ENCODE data around the gene APPL2.
A peak's percentile ranks its signal among the peaks of the same experiment; 100 is the strongest.

The APPL2 gene

DNA sequence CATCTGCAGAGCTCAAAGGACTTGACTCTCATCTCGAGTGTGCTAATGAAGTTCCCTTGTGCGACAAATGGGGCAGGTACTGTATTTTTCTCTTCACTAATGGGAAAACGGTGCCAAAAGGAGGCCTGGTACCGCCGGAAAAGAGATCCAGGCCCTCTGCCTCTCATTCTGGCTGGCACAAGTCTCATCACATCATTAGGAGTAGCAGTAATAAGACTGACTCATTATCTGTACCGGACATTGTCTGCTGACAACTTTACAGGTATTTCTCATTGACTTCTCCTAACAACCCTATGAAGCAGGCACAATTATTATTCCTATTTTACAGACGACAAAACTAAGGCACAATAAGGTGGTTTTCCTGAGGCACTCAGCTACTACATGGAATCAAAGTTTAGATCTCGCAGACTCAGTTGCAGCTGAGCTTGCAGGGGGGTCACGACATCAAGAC lies 668 bp downstream of the APPL2 start:
- ATAC-seq, result peak; percentile 37
- no peak for TF ChIP-seq GLIS3 (CRISPR knock-in tag; IDR thresholded peaks at IDR 0.05)
- no peak for TF ChIP-seq BACH2 (CRISPR knock-in tag; IDR thresholded peaks at IDR 0.05; ENCODE audit: borderline replicate concordance)
- no peak for TF ChIP-seq ZNF70 (CRISPR knock-in tag; IDR thresholded peaks at IDR 0.05)
- TF ChIP-seq ZNF8 (CRISPR knock-in tag; IDR thresholded peaks at IDR 0.05), result no peak
- TF ChIP-seq, protein P1, sequence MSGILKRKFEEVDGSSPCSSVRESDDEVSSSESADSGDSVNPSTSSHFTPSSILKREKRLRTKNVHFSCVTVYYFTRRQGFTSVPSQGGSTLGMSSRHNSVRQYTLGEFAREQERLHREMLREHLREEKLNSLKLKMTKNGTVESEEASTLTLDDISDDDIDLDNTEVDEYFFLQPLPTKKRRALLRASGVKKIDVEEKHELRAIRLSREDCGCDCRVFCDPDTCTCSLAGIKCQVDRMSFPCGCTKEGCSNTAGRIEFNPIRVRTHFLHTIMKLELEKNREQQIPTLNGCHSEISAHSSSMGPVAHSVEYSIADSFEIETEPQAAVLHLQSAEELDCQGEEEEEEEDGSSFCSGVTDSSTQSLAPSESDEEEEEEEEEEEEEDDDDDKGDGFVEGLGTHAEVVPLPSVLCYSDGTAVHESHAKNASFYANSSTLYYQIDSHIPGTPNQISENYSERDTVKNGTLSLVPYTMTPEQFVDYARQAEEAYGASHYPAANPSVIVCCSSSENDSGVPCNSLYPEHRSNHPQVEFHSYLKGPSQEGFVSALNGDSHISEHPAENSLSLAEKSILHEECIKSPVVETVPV (CRISPR knock-in tag; IDR thresholded peaks at IDR 0.05), result no peak
- TF ChIP-seq ZFP3 (CRISPR knock-in tag; IDR thresholded peaks at IDR 0.05), result no peak
- TF ChIP-seq, protein P2, sequence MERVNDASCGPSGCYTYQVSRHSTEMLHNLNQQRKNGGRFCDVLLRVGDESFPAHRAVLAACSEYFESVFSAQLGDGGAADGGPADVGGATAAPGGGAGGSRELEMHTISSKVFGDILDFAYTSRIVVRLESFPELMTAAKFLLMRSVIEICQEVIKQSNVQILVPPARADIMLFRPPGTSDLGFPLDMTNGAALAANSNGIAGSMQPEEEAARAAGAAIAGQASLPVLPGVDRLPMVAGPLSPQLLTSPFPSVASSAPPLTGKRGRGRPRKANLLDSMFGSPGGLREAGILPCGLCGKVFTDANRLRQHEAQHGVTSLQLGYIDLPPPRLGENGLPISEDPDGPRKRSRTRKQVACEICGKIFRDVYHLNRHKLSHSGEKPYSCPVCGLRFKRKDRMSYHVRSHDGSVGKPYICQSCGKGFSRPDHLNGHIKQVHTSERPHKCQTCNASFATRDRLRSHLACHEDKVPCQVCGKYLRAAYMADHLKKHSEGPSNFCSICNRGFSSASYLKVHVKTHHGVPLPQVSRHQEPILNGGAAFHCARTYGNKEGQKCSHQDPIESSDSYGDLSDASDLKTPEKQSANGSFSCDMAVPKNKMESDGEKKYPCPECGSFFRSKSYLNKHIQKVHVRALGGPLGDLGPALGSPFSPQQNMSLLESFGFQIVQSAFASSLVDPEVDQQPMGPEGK (CRISPR knock-in tag; IDR thresholded peaks at IDR 0.05; ENCODE audit: borderline replicate concordance), result no peak

DNA sequence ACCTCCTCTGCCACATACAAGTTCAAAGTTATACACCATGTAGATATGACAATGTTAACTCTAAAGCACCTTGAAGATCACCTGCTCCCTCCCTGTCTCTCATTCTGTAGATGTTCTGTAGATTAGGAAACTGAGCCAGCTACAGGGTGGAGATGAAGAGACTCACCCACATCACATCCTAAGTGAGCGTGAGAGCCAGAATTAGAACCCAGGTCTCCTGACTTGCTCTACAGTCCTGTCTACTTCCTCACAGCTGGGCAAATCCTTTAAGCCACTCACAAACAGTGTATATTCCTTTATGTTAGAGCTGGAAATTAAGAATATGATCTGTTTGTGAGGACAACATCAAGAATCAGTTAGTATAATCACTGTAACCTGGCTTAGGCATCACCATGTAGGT lies 1.8 kb downstream of the APPL2 start:
- no peak for ATAC-seq

DNA sequence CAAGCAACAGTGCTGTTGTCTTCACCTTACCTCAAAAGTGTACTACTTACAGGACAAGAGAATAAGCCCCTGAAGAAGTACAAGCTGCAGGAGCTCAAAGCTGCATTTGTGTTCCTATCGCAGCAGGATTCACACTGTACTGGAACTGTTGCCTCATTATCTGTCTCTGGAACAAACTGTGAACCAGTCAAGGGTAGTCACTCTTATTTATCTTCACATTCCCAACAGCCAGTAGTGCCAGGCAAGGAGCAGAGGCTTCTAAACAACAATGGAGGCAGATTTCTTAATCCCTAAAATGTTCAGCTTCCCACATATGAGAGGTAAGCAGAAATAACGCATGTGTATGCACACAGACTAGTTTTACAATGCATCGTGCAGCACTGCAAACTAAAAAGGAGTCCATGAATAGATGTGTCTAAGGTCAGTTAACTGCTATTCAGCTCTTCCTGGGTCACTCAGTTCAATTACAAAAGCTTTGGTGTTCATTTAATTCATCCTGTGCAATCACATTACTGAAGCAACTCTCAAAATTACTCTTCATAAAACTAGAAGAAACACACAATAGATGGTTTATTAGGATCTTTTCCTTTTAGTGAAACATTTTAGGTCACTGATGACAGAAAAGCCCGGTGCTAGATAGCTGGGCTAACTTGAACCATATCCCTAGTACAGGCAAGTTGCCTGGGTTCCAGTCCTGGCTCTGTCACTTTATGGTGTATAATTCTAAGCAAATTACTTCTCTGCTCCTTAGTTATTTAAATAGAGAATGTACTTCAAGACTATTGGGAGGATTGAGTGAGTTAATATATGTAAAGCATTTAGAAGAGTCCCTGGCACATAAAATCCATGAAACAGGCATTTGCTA lies 2.7 kb downstream of the APPL2 start:
- TF ChIP-seq, protein P3, sequence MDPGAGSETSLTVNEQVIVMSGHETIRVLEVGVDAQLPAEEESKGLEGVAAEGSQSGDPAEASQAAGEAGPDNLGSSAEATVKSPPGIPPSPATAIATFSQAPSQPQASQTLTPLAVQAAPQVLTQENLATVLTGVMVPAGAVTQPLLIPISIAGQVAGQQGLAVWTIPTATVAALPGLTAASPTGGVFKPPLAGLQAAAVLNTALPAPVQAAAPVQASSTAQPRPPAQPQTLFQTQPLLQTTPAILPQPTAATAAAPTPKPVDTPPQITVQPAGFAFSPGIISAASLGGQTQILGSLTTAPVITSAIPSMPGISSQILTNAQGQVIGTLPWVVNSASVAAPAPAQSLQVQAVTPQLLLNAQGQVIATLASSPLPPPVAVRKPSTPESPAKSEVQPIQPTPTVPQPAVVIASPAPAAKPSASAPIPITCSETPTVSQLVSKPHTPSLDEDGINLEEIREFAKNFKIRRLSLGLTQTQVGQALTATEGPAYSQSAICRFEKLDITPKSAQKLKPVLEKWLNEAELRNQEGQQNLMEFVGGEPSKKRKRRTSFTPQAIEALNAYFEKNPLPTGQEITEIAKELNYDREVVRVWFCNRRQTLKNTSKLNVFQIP (CRISPR knock-in tag; IDR thresholded peaks at IDR 0.05; ENCODE audit: borderline replicate concordance, low read depth), result no peak
- TF ChIP-seq ZNF70 (CRISPR knock-in tag; IDR thresholded peaks at IDR 0.05) (no peak), GLIS3 (CRISPR knock-in tag; IDR thresholded peaks at IDR 0.05) (no peak), ZFP3 (CRISPR knock-in tag; IDR thresholded peaks at IDR 0.05) (no peak), ZC3H10 (CRISPR knock-in tag; IDR thresholded peaks at IDR 0.05) (no peak), ISL1 (CRISPR knock-in tag; IDR thresholded peaks at IDR 0.05) (no peak), ARNTL (CRISPR knock-in tag; IDR thresholded peaks at IDR 0.05; ENCODE audit: borderline replicate concordance, low read depth) (no peak)
- TF ChIP-seq, protein P1 (CRISPR knock-in tag; IDR thresholded peaks at IDR 0.05), result no peak

More for the DNA sequence above, 1.8 kb downstream of the APPL2 start:
- TF ChIP-seq, protein P4, sequence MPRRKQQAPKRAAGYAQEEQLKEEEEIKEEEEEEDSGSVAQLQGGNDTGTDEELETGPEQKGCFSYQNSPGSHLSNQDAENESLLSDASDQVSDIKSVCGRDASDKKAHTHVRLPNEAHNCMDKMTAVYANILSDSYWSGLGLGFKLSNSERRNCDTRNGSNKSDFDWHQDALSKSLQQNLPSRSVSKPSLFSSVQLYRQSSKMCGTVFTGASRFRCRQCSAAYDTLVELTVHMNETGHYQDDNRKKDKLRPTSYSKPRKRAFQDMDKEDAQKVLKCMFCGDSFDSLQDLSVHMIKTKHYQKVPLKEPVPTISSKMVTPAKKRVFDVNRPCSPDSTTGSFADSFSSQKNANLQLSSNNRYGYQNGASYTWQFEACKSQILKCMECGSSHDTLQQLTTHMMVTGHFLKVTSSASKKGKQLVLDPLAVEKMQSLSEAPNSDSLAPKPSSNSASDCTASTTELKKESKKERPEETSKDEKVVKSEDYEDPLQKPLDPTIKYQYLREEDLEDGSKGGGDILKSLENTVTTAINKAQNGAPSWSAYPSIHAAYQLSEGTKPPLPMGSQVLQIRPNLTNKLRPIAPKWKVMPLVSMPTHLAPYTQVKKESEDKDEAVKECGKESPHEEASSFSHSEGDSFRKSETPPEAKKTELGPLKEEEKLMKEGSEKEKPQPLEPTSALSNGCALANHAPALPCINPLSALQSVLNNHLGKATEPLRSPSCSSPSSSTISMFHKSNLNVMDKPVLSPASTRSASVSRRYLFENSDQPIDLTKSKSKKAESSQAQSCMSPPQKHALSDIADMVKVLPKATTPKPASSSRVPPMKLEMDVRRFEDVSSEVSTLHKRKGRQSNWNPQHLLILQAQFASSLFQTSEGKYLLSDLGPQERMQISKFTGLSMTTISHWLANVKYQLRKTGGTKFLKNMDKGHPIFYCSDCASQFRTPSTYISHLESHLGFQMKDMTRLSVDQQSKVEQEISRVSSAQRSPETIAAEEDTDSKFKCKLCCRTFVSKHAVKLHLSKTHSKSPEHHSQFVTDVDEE (CRISPR knock-in tag; IDR thresholded peaks at IDR 0.05), result no peak
- no peak for TF ChIP-seq ZFP30 (CRISPR knock-in tag; IDR thresholded peaks at IDR 0.05)
- TF ChIP-seq ESRRG (CRISPR knock-in tag; IDR thresholded peaks at IDR 0.05), result no peak
- TF ChIP-seq ARNTL (CRISPR knock-in tag; IDR thresholded peaks at IDR 0.05; ENCODE audit: borderline replicate concordance, low read depth), result no peak
- no peak for TF ChIP-seq GLIS3 (CRISPR knock-in tag; IDR thresholded peaks at IDR 0.05)
- TF ChIP-seq ZNF70 (CRISPR knock-in tag; IDR thresholded peaks at IDR 0.05), result no peak
- TF ChIP-seq ISL1 (CRISPR knock-in tag; IDR thresholded peaks at IDR 0.05), result no peak
- no peak for TF ChIP-seq BACH2 (CRISPR knock-in tag; IDR thresholded peaks at IDR 0.05; ENCODE audit: borderline replicate concordance)
- TF ChIP-seq ZNF8 (CRISPR knock-in tag; IDR thresholded peaks at IDR 0.05), result no peak
- TF ChIP-seq, protein P3 (CRISPR knock-in tag; IDR thresholded peaks at IDR 0.05; ENCODE audit: borderline replicate concordance, low read depth), result no peak
- no peak for TF ChIP-seq TOX (CRISPR knock-in tag; IDR thresholded peaks at IDR 0.05; ENCODE audit: borderline replicate concordance)
- TF ChIP-seq, protein P1 (CRISPR knock-in tag; IDR thresholded peaks at IDR 0.05), result no peak
- no peak for TF ChIP-seq TCF4 (CRISPR knock-in tag; IDR thresholded peaks at IDR 0.05; ENCODE audit: borderline replicate concordance)

More for the DNA sequence above, 2.7 kb downstream of the APPL2 start:
- ATAC-seq, result no peak
